Measurements from ENCODE around the gene SNX6.

- TF ChIP-seq CTCF (conservative IDR thresholded peaks at IDR 0.05), result no peak
- no peak for TF ChIP-seq ZFX (IDR thresholded peaks at IDR 0.05)
Observed at GRCh38 chr14:34678735-34679134, 48.8 kb upstream of the SNX6 start.
